Motor neuron (in vitro differentiated cells): ENCODE data around the gene COPS9. TPM values are rescaled to one million over a fixed set of nuclear protein-coding genes. Genes with fewer than 3 reads are reported as not detected.
A peak's percentile ranks its signal among the peaks of the same experiment; 100 is the strongest.

Source experiments
- ATAC-seq, 8 experiments: fragments of 200-7000 bp; cut with Tn5 transposase; replicated peaks in 6 of 8; 2 replicates each; pipeline ENCODE4 v1.8.0; 2021; ENCODE audit warnings: mild to moderate bottlenecking in 8 of 8, moderate library complexity in 8 of 8
- H3K27ac ChIP-seq, 2 donors: fragments of 250-450 bp; sonication (Bioruptor Pico); 2 replicates each; pipeline ENCODE4 v1.9.0; 2021; ENCODE audit warnings: antibody characterized with exemption in 2 of 2, mild to moderate bottlenecking in 2 of 2, moderate library complexity in 1 of 2
- H3K4me1 ChIP-seq, 2 donors: fragments of 250-450 bp; sonication (Bioruptor Pico); replicated peaks in 1 of 2; 2 replicates each; pipeline ENCODE4 v1.6.1; 2021; ENCODE audit warnings: antibody characterized with exemption in 2 of 2, mild to moderate bottlenecking in 2 of 2, moderate library complexity in 1 of 2
- H3K4me3 ChIP-seq, 5 donors: fragments of 250-450 bp; sonication (Bioruptor Pico); 2 replicates each; pipeline ENCODE4 v1.9.0; 2021; ENCODE audit warnings: antibody characterized with exemption in 5 of 5, mild to moderate bottlenecking in 5 of 5, moderate library complexity in 4 of 5
- WGBS, 10 experiments: fragments of 450-650 bp; shearing (Covaris generic); methylation state at CpG; one replicate each; pipeline ENCODE4 v1.0.0; 2022; 5-methylcytosine and 5-hydroxymethylcytosine counted together
- in situ Hi-C, 9 experiments: fragments of 400-800 bp; cut with MboI; loops; one replicate each; pipeline ENCODE4 v1.15.0; 2021; ENCODE audit warnings: low sequenced_read_pairs in 9 of 9, low pct_unique_long_range_greater_than_20kb in 2 of 9; ENCODE audit not compliant: unreplicated experiment in 9 of 9
- total RNA-seq, 8 experiments: library from RNA; unstranded; fragments of 300-600 nt; gene quantifications; 2 replicates each; pipeline versions ENCODE4 v1.2.3 to v1.2.4, GENCODE V29; 2022

The COPS9 gene
- total RNA-seq, 8 experiments from 2014 or later = 133 to 287 (median 202) TPM

GRCh38 chr2:240127911-240128607, 8.0 kb downstream of the COPS9 start:
- 98 to 100% (median 100%) methylated on average over 1 to 10 of the region's 16 CpGs; no CpG with 5 or more reads in 4 of the 10 experiments for WGBS, 10 experiments
- no peak for ATAC-seq
- in situ Hi-C loops = no loop called here

GRCh38 chr2:240127191-240127750, 8.8 kb downstream of the COPS9 start:
- Histone ChIP-seq H3K27ac (no peak overlapping the region), H3K4me1 (no peaks in the 10 kb centered on the region), H3K4me3 (no peak overlapping the region)
- in situ Hi-C loops = no loop called here
- WGBS, 10 experiments = 20 to 100% (median 94%) methylated on average over 1 to 3 of the region's 7 CpGs; no CpG with 5 or more reads in 6 of the 10 experiments
- ATAC-seq = no peak

More at GRCh38 chr2:240127911-240128607, 8.0 kb downstream of the COPS9 start:
- Histone ChIP-seq H3K4me1 (no peaks in the 10 kb centered on the region), H3K27ac (no peak overlapping the region), H3K4me3 (no peak overlapping the region)

GRCh38 chr2:240126731-240127130, 9.4 kb downstream of the COPS9 start:
- in situ Hi-C loops = no loop called here
- 40 to 100% (median 96%) methylated on average over 1 to 10 of the region's 10 CpGs; no CpG with 5 or more reads in 3 of the 10 experiments for WGBS, 10 experiments
- ATAC-seq = no peak
- no peak overlapping the region for H3K4me3 ChIP-seq
- no peaks in the 10 kb centered on the region for H3K4me1 ChIP-seq
- H3K27ac ChIP-seq = no peak overlapping the region

- 83 to 100% (median 97%) methylated on average over 1 to 4 of the region's 14 CpGs; no CpG with 5 or more reads in 6 of the 10 experiments for WGBS, 10 experiments
- Histone ChIP-seq H3K4me1 (no peaks in the 10 kb centered on the region), H3K4me3 (no peak overlapping the region), H3K27ac (no peak overlapping the region)
- ATAC-seq = no peak
- in situ Hi-C loops = no loop called here
These were observed 10.4 kb downstream of the COPS9 start for GRCh38 chr2:240125742-240126141.

GRCh38 chr2:240124651-240125030, 11.5 kb downstream of the COPS9 start:
- in situ Hi-C loops = no loop called here
- no peak overlapping the region for H3K4me3 ChIP-seq
- H3K4me1 ChIP-seq = no peaks in the 10 kb centered on the region
- 89% methylated on average over 4 of the region's 8 CpGs; no CpG with 5 or more reads in 9 of the 10 experiments for WGBS, 10 experiments
- no peak overlapping the region for H3K27ac ChIP-seq
- no peak for ATAC-seq

- Histone ChIP-seq H3K4me1 (no peaks in the 10 kb centered on the region), H3K4me3 (no peak overlapping the region), H3K27ac (no peak overlapping the region)
- no peak for ATAC-seq
- 71 to 100% (median 89%) methylated on average over 1 to 5 of the region's 24 CpGs; no CpG with 5 or more reads in 4 of the 10 experiments for WGBS, 10 experiments
- in situ Hi-C loops = no loop called here
These were observed 12.1 kb downstream of the COPS9 start for GRCh38 chr2:240123821-240124650.

- Histone ChIP-seq H3K27ac (no peak overlapping the region), H3K4me3 (no peak overlapping the region), H3K4me1 (no peaks in the 10 kb centered on the region)
- in situ Hi-C loops = no loop called here
- no peak for ATAC-seq
- WGBS, 10 experiments = 56 to 91% (median 83%) methylated on average over 1 to 11 of the region's 11 CpGs; no CpG with 5 or more reads in 1 of the 10 experiments
These were observed 14.4 kb downstream of the COPS9 start for GRCh38 chr2:240121675-240122074.

GRCh38 chr2:240121190-240121589, 14.9 kb downstream of the COPS9 start:
- WGBS, 10 experiments = 0 to 83% (median 50%) methylated on average over 1 to 4 of the region's 4 CpGs; no CpG with 5 or more reads in 1 of the 10 experiments
- Histone ChIP-seq H3K27ac (no peak overlapping the region), H3K4me1 (no peaks in the 10 kb centered on the region), H3K4me3 (no peak overlapping the region)
- peak in 2 of 8 experiments; percentile 36 to 46 for ATAC-seq
- in situ Hi-C loops = no loop called here

GRCh38 chr2:240114233-240114632, 21.9 kb downstream of the COPS9 start:
- no peak overlapping the region for H3K4me3 ChIP-seq
- 0 to 88% (median 75%) methylated on average over 3 to 6 of the region's 6 CpGs for WGBS, 10 experiments
- in situ Hi-C loops = no loop called here

GRCh38 chr2:240112914-240113690, 23.0 kb downstream of the COPS9 start:
- 0 to 39% (median 17%) methylated on average over 1 to 3 of the region's 5 CpGs; no CpG with 5 or more reads in 2 of the 10 experiments for WGBS, 10 experiments
- Histone ChIP-seq H3K27ac (no peak overlapping the region), H3K4me3 (no peak overlapping the region), H3K4me1 (no peaks in the 10 kb centered on the region)
- ATAC-seq = no peak
- in situ Hi-C loops = no loop called here

More at GRCh38 chr2:240114233-240114632, 21.9 kb downstream of the COPS9 start:
- no peaks in the 10 kb centered on the region for H3K4me1 ChIP-seq
- no peak overlapping the region for H3K27ac ChIP-seq
- peak in 3 of 8 experiments; percentile 42 to 69 (median 60) for ATAC-seq

GRCh38 chr2:240111253-240111652, 24.9 kb downstream of the COPS9 start:
- Histone ChIP-seq H3K27ac (no peak overlapping the region), H3K4me1 (no peaks in the 10 kb centered on the region), H3K4me3 (no peak overlapping the region)
- in situ Hi-C loops = no loop called here
- WGBS, 10 experiments = 0 to 100% (median 70%) methylated on average over 1 to 6 of the region's 10 CpGs; no CpG with 5 or more reads in 2 of the 10 experiments
- no peak for ATAC-seq

- no peaks in the 10 kb centered on the region for H3K4me1 ChIP-seq
- no peak overlapping the region for H3K4me3 ChIP-seq
- no peak for ATAC-seq
- H3K27ac ChIP-seq = no peak overlapping the region
- 31 to 100% (median 64%) methylated on average over 1 to 5 of the region's 11 CpGs; no CpG with 5 or more reads in 4 of the 10 experiments for WGBS, 10 experiments
- in situ Hi-C loops = no loop called here
These were observed 26.7 kb downstream of the COPS9 start for GRCh38 chr2:240109386-240109785.
